ENCODE measurements around the gene HMOX1. TPM values are rescaled to one million over a fixed set of nuclear protein-coding genes. Genes with fewer than 3 reads are reported as not detected.
A peak's percentile ranks its signal among the peaks of the same experiment; 100 is the strongest.

HMOX1 gene
- total RNA-seq, 1 donor from 2014 or later, result 27.1 TPM

GRCh38 chr22:35352214-35353111 lies 28.4 kb upstream of the HMOX1 start:
- Histone ChIP-seq H3K9me3 (no peaks in the 10 kb centered on the region), H3K4me3 (peak overlapping the region; percentile 20 to 74), H3K27me3 (peaks cover 3% of the 10 kb centered on the region), H3K27ac (peak overlapping the region; percentile 65 to 70), H3K36me3 (peaks cover 1 to 7% of the 10 kb centered on the region in 2 donors), H3K4me1 (peaks cover 0 to 25% of the 10 kb centered on the region in 2 donors)
- intact Hi-C loops (cut with DNase I), result no loop called here
- peak; percentile 71 to 92 for DNase-seq (ENCODE audit: low spot score in 2 of 2)
- peak; percentile 21 to 63 (median 39) for TF ChIP-seq CTCF (IDR thresholded peaks at IDR 0.05)

- intact Hi-C loops (cut with DNase I), result no loop called here
- TF ChIP-seq CTCF (IDR thresholded peaks at IDR 0.05), result no peak
- Histone ChIP-seq H3K9me3 (no peaks in the 10 kb centered on the region), H3K27me3 (peaks cover 7% of the 10 kb centered on the region), H3K36me3 (no peaks in the 10 kb centered on the region), H3K4me1 (peaks cover 0 to 25% of the 10 kb centered on the region in 2 donors), H3K27ac (peak overlapping the region in 1 of 2 donors; percentile 70), H3K4me3 (no peak overlapping the region)
- no peak for DNase-seq (ENCODE audit: low spot score in 2 of 2)
Observed at GRCh38 chr22:35353318-35353717, 27.6 kb upstream of the HMOX1 start.

GRCh38 chr22:35354068-35354467 lies 26.8 kb upstream of the HMOX1 start:
- no peak overlapping the region for H3K27ac ChIP-seq
- peaks cover 0 to 25% of the 10 kb centered on the region in 2 donors for H3K4me1 ChIP-seq
- H3K4me3 ChIP-seq, result no peak overlapping the region
- intact Hi-C loops (cut with DNase I), result no loop called here
- DNase-seq (ENCODE audit: low spot score in 2 of 2), result no peak
- no peak for TF ChIP-seq CTCF (IDR thresholded peaks at IDR 0.05)
- H3K36me3 ChIP-seq, result no peaks in the 10 kb centered on the region
- peaks cover 7% of the 10 kb centered on the region for H3K27me3 ChIP-seq
- H3K9me3 ChIP-seq, result no peaks in the 10 kb centered on the region

GRCh38 chr22:35357883-35358621 lies 22.8 kb upstream of the HMOX1 start:
- Histone ChIP-seq H3K27me3 (peaks cover 12% of the 10 kb centered on the region), H3K9me3 (no peaks in the 10 kb centered on the region), H3K36me3 (no peaks in the 10 kb centered on the region), H3K4me1 (peaks cover 0 to 2% of the 10 kb centered on the region in 2 donors), H3K4me3 (no peak overlapping the region), H3K27ac (no peak overlapping the region)
- DNase-seq (ENCODE audit: low spot score in 2 of 2), result no peak
- TF ChIP-seq CTCF (IDR thresholded peaks at IDR 0.05), result no peak
- intact Hi-C loops (cut with DNase I), result no loop called here

- Histone ChIP-seq H3K27ac (no peak overlapping the region), H3K4me1 (no peaks in the 10 kb centered on the region), H3K27me3 (peaks cover 12% of the 10 kb centered on the region), H3K36me3 (no peaks in the 10 kb centered on the region), H3K4me3 (no peak overlapping the region), H3K9me3 (no peaks in the 10 kb centered on the region)
- intact Hi-C loops (cut with DNase I), result no loop called here
- no peak for TF ChIP-seq CTCF (IDR thresholded peaks at IDR 0.05)
- no peak for DNase-seq (ENCODE audit: low spot score in 2 of 2)
Observed at GRCh38 chr22:35359380-35360065, 21.4 kb upstream of the HMOX1 start.
